ENCODE measurements around the gene U2AF2. TPM values are rescaled to one million over a fixed set of nuclear protein-coding genes. Genes with fewer than 3 reads are reported as not detected.

The U2AF2 gene
- 70.1 TPM for total RNA-seq

DNA sequence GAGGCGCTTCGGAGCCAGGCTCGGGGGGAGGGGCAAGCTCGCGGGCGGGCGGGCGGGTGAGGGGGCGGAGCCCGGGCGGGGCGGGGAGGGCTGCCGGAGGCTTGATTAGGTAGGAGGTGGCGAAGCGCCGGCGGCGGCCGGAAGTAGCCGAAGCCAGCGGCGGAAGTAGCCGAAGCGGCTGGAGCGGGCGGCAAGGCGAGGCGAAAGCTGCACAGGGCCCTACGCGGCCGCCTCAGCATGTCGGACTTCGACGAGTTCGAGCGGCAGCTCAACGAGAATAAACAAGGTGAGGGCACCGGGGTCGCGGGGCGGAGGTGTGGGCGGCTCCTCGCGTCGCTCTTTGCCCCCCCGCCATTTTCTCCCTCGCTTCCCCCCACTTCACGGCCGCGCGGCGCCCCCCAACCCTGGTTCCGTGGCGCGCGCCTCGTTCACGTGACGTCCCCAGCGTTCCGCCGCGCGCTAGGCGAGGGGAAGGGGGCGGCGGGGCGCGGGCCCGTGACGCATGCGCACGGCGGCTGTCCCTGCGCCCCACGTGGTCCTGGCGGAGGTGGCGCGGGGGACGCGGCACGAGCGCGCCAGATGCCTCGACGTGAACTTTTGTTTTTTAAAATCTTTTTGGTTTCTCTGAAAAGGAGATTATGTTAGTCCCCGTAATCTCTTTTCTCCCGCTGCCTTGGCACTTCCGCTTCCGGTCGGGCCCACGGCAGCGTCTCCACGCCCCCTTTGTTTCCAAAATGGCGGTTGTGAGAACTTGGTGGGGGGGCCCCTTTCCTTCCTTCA lies at the start of gene U2AF2:
Gene U2AF2, plus strand, starts transcription at position 168 of the 780 bp plus-strand sequence. Its CDS starts 70 bp downstream, at position 238.
- DNase-seq (ENCODE audit: low spot score in 2 of 2) (peak; percentile 97 to 99), FAIRE-seq (no peak)

DNA sequence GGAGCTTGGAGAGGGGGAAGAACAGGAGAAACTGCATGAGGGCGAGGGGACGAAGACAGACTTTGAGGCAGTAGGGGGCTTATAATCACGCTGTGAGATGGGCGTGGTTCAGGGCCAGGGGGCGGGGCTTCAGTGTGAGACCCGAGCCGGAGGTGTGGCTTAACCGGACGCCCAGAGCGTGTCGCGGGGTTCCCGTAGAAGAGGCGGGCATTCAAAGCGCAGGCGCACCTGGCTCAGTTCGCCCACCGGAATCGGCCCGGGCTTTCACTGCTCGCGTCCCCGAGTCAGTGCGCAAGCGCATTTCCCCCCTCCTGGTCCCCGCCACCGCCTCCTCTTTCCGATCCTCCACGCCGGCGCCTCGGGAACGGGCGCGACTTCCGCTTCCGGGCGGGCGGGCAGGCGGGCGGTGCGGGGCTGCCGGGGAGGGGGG lies 49.6 kb upstream of the U2AF2 start:
- DNase-seq (ENCODE audit: low spot score in 2 of 2) = peak; percentile 95
- no peak for FAIRE-seq

DNA sequence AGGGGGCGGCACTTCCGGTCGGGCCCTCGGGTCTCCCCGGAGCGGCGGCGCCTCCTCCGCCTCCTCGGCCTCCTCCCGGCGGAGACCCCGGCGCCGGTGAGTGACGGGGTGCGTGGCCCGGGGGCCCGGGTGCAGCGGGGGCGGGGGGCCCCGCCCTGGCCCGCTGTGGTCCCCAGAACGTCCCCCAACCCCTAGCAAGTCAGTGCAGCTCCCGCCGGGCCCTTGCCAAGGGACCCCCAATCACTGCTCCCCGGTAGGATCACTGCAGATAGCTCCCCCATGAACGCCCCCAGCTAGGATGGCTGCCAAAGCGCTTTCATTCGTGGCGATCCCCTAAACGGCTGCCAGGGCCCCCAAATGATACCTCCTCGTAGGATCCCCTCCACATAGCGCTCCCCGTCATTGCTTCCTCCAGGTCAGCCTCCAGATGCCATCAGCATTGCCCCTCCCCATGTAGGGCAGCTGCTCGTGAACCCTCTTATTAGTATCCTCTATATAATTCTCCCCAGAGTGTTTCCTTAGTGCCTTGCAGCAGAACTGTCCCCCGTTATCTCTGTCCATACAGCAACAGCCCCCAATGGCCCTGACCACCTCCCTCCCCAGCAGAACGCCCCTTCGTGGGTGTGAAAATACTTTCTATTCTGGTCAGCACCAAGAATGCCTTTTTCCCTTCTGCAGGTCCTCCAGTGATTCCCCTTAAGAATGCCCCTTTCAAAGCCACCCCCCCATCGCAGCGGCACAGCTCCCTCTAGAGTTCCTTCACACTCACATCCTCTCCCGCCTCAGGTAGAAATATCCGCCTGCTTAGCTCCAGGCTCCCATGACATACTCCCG lies 49.0 kb upstream of the U2AF2 start, which contains the start of gene ZNF865:
Gene ZNF865, plus strand, starts transcription at position 11 of the 834 bp plus-strand sequence. CDS start 7,972 bp downstream, outside the sequence.
- peak; percentile 70 to 72 for DNase-seq (ENCODE audit: low spot score in 2 of 2)
- FAIRE-seq = no peak

DNA sequence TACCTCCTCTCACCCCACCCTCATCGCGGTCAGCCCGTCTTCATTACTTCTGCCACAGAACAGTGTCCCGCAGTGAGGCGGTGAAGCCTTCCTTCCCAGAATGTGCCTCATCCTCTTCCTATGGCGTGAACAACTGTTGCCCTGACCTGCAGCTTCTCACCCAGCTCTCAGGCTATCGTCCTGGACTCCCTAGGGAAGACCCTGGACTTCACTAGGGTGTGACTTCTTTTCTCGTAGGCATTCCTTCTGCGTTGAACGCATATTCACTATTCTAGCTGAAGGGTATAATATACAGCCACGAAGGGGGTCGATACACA lies 48.4 kb upstream of the U2AF2 start:
- no peak for FAIRE-seq
- no peak for DNase-seq (ENCODE audit: low spot score in 2 of 2)

DNA sequence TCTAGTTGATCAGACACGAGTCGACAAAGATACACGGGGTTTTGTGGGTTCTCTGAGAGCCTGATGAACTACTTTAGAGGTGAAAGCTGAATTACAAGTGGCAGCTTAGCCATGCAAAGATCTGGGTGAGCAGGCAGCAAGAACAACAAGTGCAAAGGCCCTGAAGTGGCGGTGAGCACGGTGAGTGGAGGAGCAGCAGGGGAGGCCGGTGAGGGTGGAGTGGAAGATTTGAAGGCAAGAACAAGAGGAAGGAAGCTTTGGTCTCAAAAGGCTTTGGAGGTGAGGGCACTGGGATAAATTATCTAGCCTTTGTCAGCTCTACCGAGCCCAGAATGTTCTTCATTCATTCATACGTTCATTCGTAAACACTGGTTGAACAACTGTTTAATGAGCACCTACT lies 48.0 kb upstream of the U2AF2 start:
- FAIRE-seq = no peak

DNA sequence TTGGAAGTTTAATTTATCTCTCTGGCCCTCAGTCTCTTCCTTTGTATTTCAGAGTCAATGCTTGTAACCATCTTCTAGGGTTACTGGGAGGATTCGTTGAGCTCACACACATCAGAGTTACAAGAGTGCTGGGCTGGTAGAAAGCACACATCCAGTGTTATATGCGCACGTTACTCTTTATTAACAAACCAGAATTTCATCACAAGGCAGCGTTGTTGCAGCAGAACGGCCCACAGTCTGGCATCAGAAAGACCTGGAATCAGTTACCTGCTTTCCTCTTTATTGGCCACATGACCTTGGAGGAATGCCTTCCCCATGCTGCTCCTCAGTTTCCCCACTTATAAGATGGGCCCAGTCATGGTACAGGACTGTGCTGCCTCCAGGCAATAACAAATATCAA lies 45.5 kb upstream of the U2AF2 start:
- FAIRE-seq (no peak), DNase-seq (ENCODE audit: low spot score in 2 of 2) (no peak)

More for the DNA sequence above, 48.0 kb upstream of the U2AF2 start:
- DNase-seq (ENCODE audit: low spot score in 2 of 2) = no peak

DNA sequence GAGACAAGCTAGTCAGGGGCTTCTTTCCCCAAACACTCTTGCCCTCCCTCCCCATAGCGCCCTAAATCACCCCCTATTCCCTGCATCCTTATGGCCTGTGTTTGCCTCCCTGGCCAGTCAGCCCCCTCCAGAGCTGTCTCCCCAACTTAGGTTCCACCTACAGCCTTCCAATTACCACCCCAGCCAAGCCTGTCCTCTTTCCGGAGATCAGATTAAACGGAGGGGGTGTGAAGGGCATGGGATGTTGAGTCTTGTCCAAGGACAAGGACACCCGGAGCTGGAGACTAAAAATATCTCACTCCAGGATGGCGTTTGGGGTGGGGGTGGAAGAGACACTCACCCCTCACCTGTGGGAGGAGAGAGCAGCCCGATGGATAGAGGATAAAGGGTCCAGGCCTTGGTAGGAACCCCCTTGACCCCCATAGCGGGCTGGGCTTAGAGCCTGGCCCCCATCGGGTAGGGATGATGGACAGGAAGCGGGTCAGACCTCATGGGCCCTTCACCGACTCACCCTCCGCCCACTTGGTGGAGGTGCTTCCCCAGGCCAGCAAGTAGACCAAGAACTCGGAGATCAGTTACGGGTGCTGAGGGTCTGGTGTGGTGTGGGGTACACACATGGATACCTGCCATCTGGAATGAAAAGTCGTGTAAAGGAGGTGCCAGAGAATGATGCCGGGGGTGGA lies 43.4 kb upstream of the U2AF2 start:
- FAIRE-seq (no peak), DNase-seq (ENCODE audit: low spot score in 2 of 2) (no peak)

DNA sequence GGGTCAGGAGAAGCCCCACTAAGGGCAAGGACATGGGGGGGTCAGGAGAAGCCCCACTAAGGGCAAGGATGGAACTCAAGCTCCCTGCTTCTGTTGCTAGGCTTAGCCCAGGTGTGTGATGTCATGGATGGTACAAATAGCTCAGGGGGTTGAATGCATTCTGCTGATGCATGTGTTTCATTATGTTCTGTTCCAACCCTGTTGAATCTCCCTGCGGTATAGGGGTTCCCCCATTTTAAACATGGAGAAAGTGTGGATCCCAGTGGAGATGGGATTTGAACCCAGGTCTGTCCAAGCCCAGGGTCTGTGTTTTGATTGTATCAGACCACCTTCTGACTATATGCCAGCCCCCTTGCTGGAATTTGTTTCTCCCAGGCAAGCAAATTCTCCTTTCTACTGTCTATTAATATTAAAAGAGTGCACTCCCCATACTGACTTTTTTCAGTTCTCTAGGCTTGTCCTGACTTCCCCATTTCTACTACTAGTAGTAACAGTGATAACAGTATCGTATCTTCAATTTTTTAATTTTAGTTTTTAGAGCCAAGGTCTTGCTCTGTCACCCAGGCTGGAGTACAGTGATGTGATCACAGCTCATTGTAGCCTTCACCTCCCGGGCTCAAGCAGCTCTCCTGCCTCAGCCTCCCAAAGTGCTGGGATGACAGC lies 42.7 kb upstream of the U2AF2 start:
- FAIRE-seq = no peak
- DNase-seq (ENCODE audit: low spot score in 2 of 2) = no peak

DNA sequence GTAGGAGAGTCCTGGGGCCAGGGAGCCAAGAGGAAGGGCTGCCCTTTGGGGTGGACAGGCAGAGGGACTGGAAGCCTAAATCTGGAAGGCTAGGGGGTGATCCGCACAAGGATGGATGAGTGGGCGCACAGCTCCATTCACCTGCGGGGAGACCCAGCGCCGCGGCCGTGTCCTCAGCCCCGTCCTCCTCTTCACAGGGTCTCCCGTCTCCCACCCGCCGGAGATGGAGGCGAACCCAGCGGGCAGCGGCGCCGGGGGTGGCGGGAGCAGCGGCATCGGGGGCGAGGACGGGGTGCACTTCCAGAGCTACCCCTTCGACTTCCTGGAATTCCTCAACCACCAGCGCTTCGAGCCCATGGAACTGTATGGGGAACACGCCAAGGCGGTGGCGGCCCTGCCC lies 41.4 kb upstream of the U2AF2 start:
- no peak for DNase-seq (ENCODE audit: low spot score in 2 of 2)

DNA sequence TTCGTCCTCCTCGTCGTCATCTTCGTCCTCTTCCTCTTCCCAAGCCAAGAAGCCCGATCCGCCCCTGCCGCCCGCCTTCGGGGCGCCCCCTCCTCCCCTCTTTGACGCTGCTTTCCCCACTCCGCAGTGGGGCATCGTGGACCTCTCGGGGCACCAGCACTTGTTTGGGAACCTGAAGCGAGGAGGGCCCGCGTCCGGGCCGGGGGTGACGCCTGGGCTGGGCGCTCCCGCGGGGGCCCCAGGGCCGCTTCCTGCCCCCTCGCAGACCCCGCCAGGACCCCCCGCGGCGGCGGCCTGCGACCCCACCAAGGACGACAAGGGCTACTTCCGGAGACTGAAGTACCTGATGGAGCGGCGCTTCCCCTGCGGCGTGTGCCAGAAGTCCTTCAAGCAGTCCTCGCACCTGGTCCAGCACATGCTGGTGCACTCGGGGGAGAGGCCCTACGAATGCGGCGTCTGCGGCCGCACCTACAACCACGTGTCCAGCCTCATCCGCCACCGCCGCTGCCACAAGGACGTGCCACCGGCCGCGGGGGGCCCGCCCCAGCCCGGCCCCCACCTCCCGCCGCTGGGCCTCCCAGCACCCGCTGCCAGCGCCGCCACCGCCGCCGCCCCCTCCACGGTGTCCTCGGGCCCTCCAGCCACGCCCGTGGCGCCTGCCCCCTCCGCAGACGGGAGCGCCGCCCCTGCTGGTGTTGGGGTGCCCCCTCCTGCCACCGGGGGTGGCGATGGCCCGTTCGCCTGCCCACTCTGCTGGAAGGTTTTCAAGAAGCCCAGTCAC lies 40.7 kb upstream of the U2AF2 start:
- DNase-seq (ENCODE audit: low spot score in 2 of 2) (no peak), FAIRE-seq (no peak)

More for the DNA sequence above, 41.4 kb upstream of the U2AF2 start:
- FAIRE-seq = no peak

DNA sequence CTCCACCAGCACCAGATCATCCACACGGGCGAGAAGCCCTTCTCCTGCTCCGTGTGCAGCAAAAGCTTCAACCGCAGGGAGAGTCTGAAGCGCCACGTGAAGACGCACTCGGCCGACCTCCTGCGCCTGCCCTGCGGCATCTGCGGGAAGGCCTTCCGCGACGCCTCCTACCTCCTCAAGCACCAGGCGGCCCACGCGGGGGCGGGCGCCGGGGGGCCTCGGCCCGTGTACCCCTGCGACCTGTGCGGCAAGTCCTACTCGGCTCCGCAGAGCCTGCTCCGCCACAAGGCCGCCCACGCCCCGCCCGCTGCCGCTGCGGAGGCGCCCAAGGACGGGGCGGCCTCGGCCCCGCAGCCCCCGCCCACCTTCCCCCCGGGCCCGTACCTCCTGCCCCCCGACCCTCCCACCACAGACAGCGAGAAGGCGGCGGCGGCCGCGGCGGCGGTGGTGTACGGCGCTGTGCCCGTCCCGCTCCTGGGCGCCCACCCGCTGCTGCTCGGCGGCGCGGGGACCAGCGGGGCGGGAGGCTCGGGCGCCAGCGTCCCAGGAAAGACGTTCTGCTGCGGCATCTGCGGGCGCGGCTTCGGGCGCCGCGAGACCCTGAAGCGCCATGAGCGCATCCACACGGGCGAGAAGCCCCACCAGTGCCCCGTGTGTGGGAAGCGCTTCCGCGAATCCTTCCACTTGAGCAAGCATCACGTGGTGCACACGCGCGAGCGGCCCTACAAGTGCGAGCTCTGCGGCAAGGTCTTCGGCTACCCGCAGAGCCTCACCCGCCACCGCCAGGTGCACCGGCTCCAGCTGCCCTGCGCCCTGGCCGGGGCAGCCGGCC lies 39.9 kb upstream of the U2AF2 start:
- FAIRE-seq (no peak), DNase-seq (ENCODE audit: low spot score in 2 of 2) (no peak)

DNA sequence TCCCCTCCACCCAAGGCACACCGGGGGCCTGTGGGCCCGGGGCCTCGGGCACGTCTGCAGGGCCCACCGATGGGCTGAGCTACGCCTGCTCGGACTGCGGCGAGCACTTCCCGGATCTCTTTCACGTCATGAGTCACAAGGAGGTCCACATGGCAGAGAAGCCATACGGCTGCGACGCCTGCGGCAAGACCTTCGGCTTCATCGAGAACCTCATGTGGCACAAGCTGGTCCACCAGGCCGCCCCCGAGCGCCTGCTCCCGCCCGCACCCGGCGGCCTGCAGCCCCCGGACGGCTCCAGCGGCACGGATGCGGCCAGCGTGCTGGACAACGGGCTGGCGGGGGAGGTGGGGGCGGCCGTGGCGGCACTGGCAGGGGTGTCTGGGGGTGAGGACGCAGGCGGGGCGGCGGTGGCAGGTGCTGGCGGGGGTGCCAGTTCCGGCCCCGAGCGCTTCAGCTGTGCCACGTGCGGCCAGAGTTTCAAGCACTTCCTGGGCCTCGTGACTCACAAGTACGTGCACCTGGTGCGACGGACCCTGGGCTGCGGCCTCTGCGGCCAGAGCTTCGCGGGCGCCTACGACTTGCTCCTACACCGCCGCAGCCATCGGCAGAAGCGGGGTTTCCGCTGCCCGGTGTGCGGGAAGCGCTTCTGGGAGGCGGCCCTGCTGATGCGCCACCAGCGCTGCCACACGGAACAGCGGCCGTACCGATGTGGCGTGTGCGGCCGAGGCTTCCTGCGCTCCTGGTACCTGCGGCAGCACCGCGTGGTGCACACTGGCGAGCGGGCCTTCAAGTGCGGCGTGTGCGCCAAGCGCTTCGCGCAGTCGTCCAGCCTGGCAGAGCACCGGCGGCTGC lies 39.1 kb upstream of the U2AF2 start:
- FAIRE-seq (no peak), DNase-seq (ENCODE audit: low spot score in 2 of 2) (no peak)

DNA sequence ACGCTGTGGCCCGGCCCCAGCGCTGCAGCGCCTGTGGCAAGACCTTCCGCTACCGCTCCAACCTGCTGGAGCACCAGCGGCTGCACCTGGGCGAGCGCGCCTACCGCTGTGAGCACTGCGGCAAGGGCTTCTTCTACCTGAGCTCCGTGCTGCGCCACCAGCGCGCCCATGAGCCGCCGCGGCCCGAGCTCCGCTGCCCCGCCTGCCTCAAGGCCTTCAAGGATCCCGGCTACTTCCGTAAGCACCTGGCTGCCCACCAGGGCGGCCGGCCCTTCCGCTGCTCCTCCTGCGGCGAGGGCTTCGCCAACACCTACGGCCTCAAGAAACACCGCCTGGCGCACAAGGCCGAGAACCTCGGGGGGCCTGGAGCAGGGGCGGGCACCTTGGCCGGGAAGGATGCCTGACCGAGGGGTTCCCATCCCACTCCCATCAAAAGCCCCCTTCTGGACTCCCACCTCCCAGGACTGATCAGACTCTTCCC lies 38.4 kb upstream of the U2AF2 start:
- no peak for FAIRE-seq

DNA sequence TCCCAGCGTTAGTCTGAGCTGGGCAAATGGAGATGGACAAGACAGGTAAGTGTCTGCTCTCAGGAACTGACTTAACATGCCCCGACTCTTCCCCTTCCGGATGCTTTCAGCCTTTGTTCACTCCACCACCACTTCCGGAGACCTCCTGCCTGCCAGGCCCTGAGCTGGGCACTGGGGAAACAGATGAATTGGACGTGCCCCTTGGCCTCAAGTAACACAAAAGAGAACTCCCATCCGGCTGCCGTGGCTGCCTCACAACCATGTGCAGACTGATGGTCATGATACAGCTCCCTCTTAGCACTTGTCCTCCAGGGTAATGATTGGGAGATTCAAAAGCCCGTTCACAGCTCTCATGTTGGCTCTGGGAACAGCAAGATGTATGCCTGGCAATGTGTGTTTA lies 37.4 kb upstream of the U2AF2 start:
- DNase-seq (ENCODE audit: low spot score in 2 of 2) (no peak), FAIRE-seq (no peak)

More for the DNA sequence above, 38.4 kb upstream of the U2AF2 start:
- no peak for DNase-seq (ENCODE audit: low spot score in 2 of 2)

DNA sequence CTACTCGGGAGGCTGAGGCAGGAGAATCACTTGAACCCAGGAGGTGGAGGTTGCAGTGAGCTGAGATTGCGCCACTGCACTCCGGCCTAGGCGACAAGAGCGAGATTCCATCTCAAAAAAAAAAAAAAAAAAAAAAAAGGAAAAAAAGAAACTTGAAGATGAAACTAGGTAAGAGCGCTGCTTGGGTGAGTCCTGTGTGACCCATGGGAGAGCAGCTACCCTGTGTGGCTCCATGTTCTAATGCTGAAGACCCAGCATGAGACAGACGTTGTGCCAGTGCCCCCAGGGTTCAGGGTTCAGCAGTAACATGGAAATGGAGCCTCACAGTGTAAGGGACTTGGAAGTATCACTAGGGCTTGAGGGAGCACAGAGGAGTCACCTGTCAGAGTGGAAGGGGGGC lies 36.4 kb upstream of the U2AF2 start:
- no peak for FAIRE-seq
- DNase-seq (ENCODE audit: low spot score in 2 of 2) = no peak

DNA sequence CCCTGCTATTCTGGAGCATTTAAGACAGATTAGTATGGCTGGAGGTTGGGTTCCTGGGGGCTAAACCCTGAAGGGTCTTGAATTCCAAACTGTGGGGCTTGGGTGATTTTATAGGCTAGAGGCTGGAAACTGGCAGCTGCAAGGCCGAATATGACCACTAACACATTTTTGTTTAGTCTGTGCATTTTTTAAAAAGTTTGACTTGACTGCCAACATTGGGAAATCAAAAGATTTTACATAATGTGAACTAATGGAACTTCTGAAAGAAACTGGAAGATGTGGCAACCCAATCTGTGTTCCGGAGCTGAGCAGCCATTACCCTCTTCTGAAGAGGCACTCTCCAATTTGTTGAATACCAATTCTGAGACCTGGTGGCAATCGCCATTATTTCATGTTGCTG lies 35.5 kb upstream of the U2AF2 start:
- DNase-seq (ENCODE audit: low spot score in 2 of 2) (no peak), FAIRE-seq (no peak)

DNA sequence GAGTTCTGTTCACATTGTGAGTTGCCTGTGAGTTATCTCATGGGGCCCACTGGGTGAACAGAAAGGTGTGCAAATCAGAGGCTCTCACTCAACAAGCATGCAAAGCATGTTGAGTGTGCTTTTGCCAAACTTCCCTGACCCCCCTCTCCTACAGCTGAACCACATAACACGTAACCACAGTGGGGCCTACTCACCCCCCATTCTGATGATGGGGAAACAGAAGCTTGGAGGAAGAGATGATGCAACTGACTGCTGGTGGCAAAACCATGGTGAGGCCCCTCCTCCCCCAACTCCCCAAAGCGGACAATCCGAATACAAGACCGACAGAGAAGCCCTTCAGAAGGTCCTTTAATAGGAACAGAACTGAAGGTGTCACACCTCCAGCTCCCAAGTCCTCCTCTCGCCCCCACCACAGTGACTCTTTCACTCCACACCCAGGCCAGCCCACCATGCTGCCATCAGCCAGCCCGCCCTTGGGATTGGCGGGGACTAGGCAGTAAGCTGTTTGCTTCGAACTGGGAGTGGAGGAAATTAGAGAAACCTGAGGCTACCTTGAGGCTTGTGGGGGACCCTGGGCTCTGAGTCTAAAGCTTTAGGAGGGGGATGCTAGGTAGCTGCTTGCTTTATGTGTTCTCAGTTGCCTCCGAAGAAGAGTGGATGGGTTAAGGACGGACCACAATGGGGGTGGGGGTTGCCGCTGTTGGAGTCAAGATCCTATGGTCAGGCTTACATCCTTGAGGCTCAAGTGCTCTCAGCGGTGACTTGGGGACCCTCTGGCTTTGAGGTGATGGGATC lies 34.2 kb upstream of the U2AF2 start:
- FAIRE-seq (no peak), DNase-seq (ENCODE audit: low spot score in 2 of 2) (no peak)

All from frontal cortex (tissue), 4 donors.